ACC112 (cell line): ENCODE results near the gene DELE1.

Source experiments
- H2AFZ ChIP-seq: fragments of 200-600 bp; sonication (generic); one replicate; pipeline ENCODE4 v1.6.0; 2017; ENCODE audit warnings: antibody characterized with exemption, low read length; ENCODE audit not compliant: unreplicated experiment
- H3K27ac ChIP-seq: fragments of 200-600 bp; sonication (generic); 2 replicates; pipeline ENCODE4 v1.5.1; 2014; ENCODE audit warnings: low read depth, mild to moderate bottlenecking, antibody characterized with exemption, low read length, moderate library complexity
- H3K27me3 ChIP-seq: fragments of 200-600 bp; sonication (generic); 2 replicates; pipeline ENCODE4 v1.6.1; 2014; ENCODE audit warnings: mild to moderate bottlenecking, antibody characterized with exemption, low read length, moderate library complexity, mixed read lengths; ENCODE audit not compliant: insufficient read depth
- H3K36me3 ChIP-seq: fragments of 200-600 bp; sonication (generic); 2 replicates; pipeline ENCODE4 v1.6.1; 2016; ENCODE audit warnings: mild to moderate bottlenecking, antibody characterized with exemption, low read length, moderate library complexity, mixed read lengths; ENCODE audit not compliant: insufficient read depth
- H3K4me1 ChIP-seq: fragments of 200-600 bp; sonication (generic); one replicate; pipeline ENCODE4 v1.6.1; 2016; ENCODE audit warnings: low read length, mixed read lengths; ENCODE audit not compliant: insufficient read depth, unreplicated experiment, control insufficient read depth
- H3K4me3 ChIP-seq: fragments of 200-600 bp; sonication (generic); 2 replicates; pipeline ENCODE4 v1.5.1; 2014; ENCODE audit warnings: mild to moderate bottlenecking, low read depth, low read length
- H3K79me2 ChIP-seq: fragments of 200-600 bp; sonication (generic); one replicate; pipeline ENCODE4 v1.6.0; 2016; ENCODE audit warnings: low read length; ENCODE audit not compliant: control insufficient read depth, unreplicated experiment, insufficient read depth

DELE1 gene

GRCh38 chr5:141944076-141944475, 20.4 kb downstream of the DELE1 start:
- no peak overlapping the region for H3K4me3 ChIP-seq
- H3K4me1 ChIP-seq, result peaks cover 25% of the 10 kb centered on the region

GRCh38 chr5:141945511-141946051, 21.9 kb downstream of the DELE1 start:
- Histone ChIP-seq H3K79me2 (no peaks in the 10 kb centered on the region), H2AFZ (no peak overlapping the region), H3K27ac (no peak overlapping the region), H3K27me3 (peaks cover 4% of the 10 kb centered on the region; the same call in 1 of the 2 replicates), H3K4me1 (peaks cover 23% of the 10 kb centered on the region), H3K4me3 (no peak overlapping the region), H3K36me3 (no peaks in the 10 kb centered on the region)

More at GRCh38 chr5:141944076-141944475, 20.4 kb downstream of the DELE1 start:
- Histone ChIP-seq H3K27ac (no peak overlapping the region), H3K27me3 (peaks cover 4% of the 10 kb centered on the region; the same call in 1 of the 2 replicates), H3K36me3 (no peaks in the 10 kb centered on the region), H2AFZ (no peak overlapping the region), H3K79me2 (no peaks in the 10 kb centered on the region)

GRCh38 chr5:141947316-141947715, 23.6 kb downstream of the DELE1 start:
- no peaks in the 10 kb centered on the region for H3K79me2 ChIP-seq
- H2AFZ ChIP-seq, result no peak overlapping the region
- H3K27ac ChIP-seq, result no peak overlapping the region
- H3K4me3 ChIP-seq, result no peak overlapping the region
- H3K4me1 ChIP-seq, result peaks cover 6% of the 10 kb centered on the region
- peaks cover 4% of the 10 kb centered on the region; the same call in 1 of the 2 replicates for H3K27me3 ChIP-seq
- H3K36me3 ChIP-seq, result no peaks in the 10 kb centered on the region

GRCh38 chr5:141948812-141949211, 25.1 kb downstream of the DELE1 start:
- H2AFZ ChIP-seq, result no peak overlapping the region
- H3K27me3 ChIP-seq, result peaks cover 4% of the 10 kb centered on the region; the same call in 1 of the 2 replicates
- H3K36me3 ChIP-seq, result no peaks in the 10 kb centered on the region
- no peak overlapping the region for H3K4me3 ChIP-seq
- no peak overlapping the region for H3K27ac ChIP-seq
- H3K79me2 ChIP-seq, result no peaks in the 10 kb centered on the region
- H3K4me1 ChIP-seq, result peaks cover 4% of the 10 kb centered on the region

GRCh38 chr5:141949511-141949910, 25.8 kb downstream of the DELE1 start:
- Histone ChIP-seq H3K36me3 (no peaks in the 10 kb centered on the region), H3K27me3 (peaks cover 4% of the 10 kb centered on the region; the same call in 1 of the 2 replicates), H3K27ac (no peak overlapping the region), H3K79me2 (no peaks in the 10 kb centered on the region), H3K4me3 (no peak overlapping the region), H2AFZ (no peak overlapping the region), H3K4me1 (peaks cover 4% of the 10 kb centered on the region)

GRCh38 chr5:141950207-141951005, 26.7 kb downstream of the DELE1 start:
- Histone ChIP-seq H3K27me3 (peaks cover 3% of the 10 kb centered on the region; the same call in 1 of the 2 replicates), H3K36me3 (no peaks in the 10 kb centered on the region), H3K4me1 (peaks cover 3% of the 10 kb centered on the region), H3K79me2 (no peaks in the 10 kb centered on the region), H2AFZ (no peak overlapping the region), H3K27ac (no peak overlapping the region), H3K4me3 (no peak overlapping the region)

GRCh38 chr5:141951332-141951781, 27.7 kb downstream of the DELE1 start:
- no peaks in the 10 kb centered on the region for H3K4me1 ChIP-seq
- no peak overlapping the region for H3K4me3 ChIP-seq
- H2AFZ ChIP-seq, result no peak overlapping the region
- H3K79me2 ChIP-seq, result no peaks in the 10 kb centered on the region
- H3K27me3 ChIP-seq, result no peaks in the 10 kb centered on the region
- no peaks in the 10 kb centered on the region for H3K36me3 ChIP-seq
- H3K27ac ChIP-seq, result no peak overlapping the region

GRCh38 chr5:141952020-141952419, 28.3 kb downstream of the DELE1 start:
- no peak overlapping the region for H2AFZ ChIP-seq
- no peak overlapping the region for H3K4me3 ChIP-seq
- no peaks in the 10 kb centered on the region for H3K79me2 ChIP-seq
- no peaks in the 10 kb centered on the region for H3K36me3 ChIP-seq
- H3K27me3 ChIP-seq, result no peaks in the 10 kb centered on the region
- H3K27ac ChIP-seq, result no peak overlapping the region
- no peaks in the 10 kb centered on the region for H3K4me1 ChIP-seq

- Histone ChIP-seq H3K27ac (no peak overlapping the region), H3K27me3 (no peaks in the 10 kb centered on the region), H3K36me3 (no peaks in the 10 kb centered on the region), H2AFZ (no peak overlapping the region), H3K4me3 (no peak overlapping the region), H3K4me1 (no peaks in the 10 kb centered on the region), H3K79me2 (no peaks in the 10 kb centered on the region)
Observed at GRCh38 chr5:141954194-141954593, 30.5 kb downstream of the DELE1 start.

- H3K27ac ChIP-seq, result no peak overlapping the region
- H3K4me3 ChIP-seq, result no peak overlapping the region
- H3K27me3 ChIP-seq, result no peaks in the 10 kb centered on the region
- no peaks in the 10 kb centered on the region for H3K4me1 ChIP-seq
- no peak overlapping the region for H2AFZ ChIP-seq
- H3K79me2 ChIP-seq, result no peaks in the 10 kb centered on the region
- H3K36me3 ChIP-seq, result no peaks in the 10 kb centered on the region
Observed at GRCh38 chr5:141957367-141957996, 33.8 kb downstream of the DELE1 start.
